Left lung (tissue), 10 donors: ENCODE results near the gene IGFBP5. TPM values are rescaled to one million over a fixed set of nuclear protein-coding genes. Genes with fewer than 3 reads are reported as not detected.

ENCODE experiments used
- ATAC-seq: fragments of 200-7000 bp; cut with Tn5 transposase; one replicate; pipeline ENCODE4 v1.9.1; 2020; ENCODE audit warnings: moderate library complexity
- DNase-seq, 4 donors: peaks; one replicate each; pipeline ENCODE4 v3.0.0-alpha.2; 2013 to 2020
- H3K27ac ChIP-seq, 2 donors: fragments of 200-600 bp; sonication (generic) in 1 of 2; one replicate each; pipeline versions ENCODE4 v1.5.0 to v1.8.0; 2020 to 2021
- H3K27me3 ChIP-seq, 2 donors: fragments of 200-600 bp; sonication (generic) in 1 of 2; one replicate each; pipeline versions ENCODE4 v1.5.0 to v1.8.0; 2020 to 2021
- H3K36me3 ChIP-seq, 2 donors: fragments of 200-600 bp; sonication (generic) in 1 of 2; one replicate each; pipeline versions ENCODE4 v1.5.0 to v1.8.0; 2020 to 2021
- H3K4me1 ChIP-seq, 2 donors: fragments of 200-600 bp; one replicate each; pipeline ENCODE4 v1.8.0; 2021
- H3K4me3 ChIP-seq, 2 donors: fragments of 200-600 bp; sonication (generic) in 1 of 2; one replicate each; pipeline versions ENCODE4 v1.5.0 to v1.8.0; 2020 to 2021; ENCODE audit warnings: mild to moderate bottlenecking in 1 of 2
- H3K9me3 ChIP-seq, 2 donors: fragments of 200-600 bp; sonication (generic) in 1 of 2; one replicate each; pipeline versions ENCODE4 v1.5.0 to v1.8.0; 2020 to 2021
- CTCF ChIP-seq, 2 donors: fragments of 200-600 bp; sonication (generic) in 1 of 2; IDR thresholded peaks; one replicate each; pipeline versions ENCODE4 v1.5.0 to v1.8.0; 2021; ENCODE audit warnings: antibody characterized with exemption in 2 of 2
- intact Hi-C, 2 donors: fragments of 100-400 bp; cut with DNase I; formaldehyde crosslinking; loops; one replicate each; pipeline versions ENCODE4 v1.11.2 to v1.14.2; 2022
- polyA plus RNA-seq, 6 donors: library from polyadenylated mRNA; unstranded; fragments of 120-200 nt; gene quantifications; one replicate each; pipeline ENCODE4 v1.2.1, GENCODE V29; 2013; ENCODE audit not compliant: insufficient read length in 6 of 6
- total RNA-seq, 2 donors: library from RNA; stranded (reverse); fragmentation: NEBNext Ultra II Directional; extraction: Animal tissue kit (Norgen Biotek cat#: 25700); gene quantifications; one replicate each; pipeline ENCODE4 v1.2.1, GENCODE V29; 2021
- donor health status: DM: no; HTN: yes; CAD: no.
- donor health status: DM: no; HTN: no; CAD: no.

The IGFBP5 gene
- total and polyA plus RNA-seq, 8 donors = 89.4 to 149 (median 121) TPM

- intact Hi-C loops = no loop called here
- H3K27ac ChIP-seq = no peak overlapping the region
These were observed 4.8 kb upstream of the IGFBP5 start for GRCh38 chr2:216700088-216700567.

GRCh38 chr2:216698895-216699294, 3.5 kb upstream of the IGFBP5 start:
- Histone ChIP-seq H3K9me3 (no peaks in the 10 kb centered on the region), H3K4me3 (no peak overlapping the region), H3K27ac (no peak overlapping the region), H3K36me3 (no peaks in the 10 kb centered on the region), H3K4me1 (peaks cover 10 to 15% of the 10 kb centered on the region in 2 donors), H3K27me3 (peaks cover 14 to 56% of the 10 kb centered on the region in 2 donors)
- DNase-seq (peak in 1 of 4 donors; percentile 73), ATAC-seq (peak; percentile 72)
- peak; percentile 36 to 38 for TF ChIP-seq CTCF (IDR thresholded peaks at IDR 0.05)
- intact Hi-C loops = loop anchor here in 1 of 2 donors (5.0 to 10.0 kb wide), 3 partner anchors 466 to 1016 kb away; no protein-coding TSS in a partner anchor

More at GRCh38 chr2:216700088-216700567, 4.8 kb upstream of the IGFBP5 start:
- Histone ChIP-seq H3K36me3 (no peaks in the 10 kb centered on the region), H3K9me3 (no peaks in the 10 kb centered on the region), H3K4me3 (no peak overlapping the region), H3K4me1 (peaks cover 0 to 3% of the 10 kb centered on the region in 2 donors), H3K27me3 (peaks cover 2 to 44% of the 10 kb centered on the region in 2 donors)
- TF ChIP-seq CTCF (IDR thresholded peaks at IDR 0.05) = no peak
- ATAC-seq = no peak
- no peak for DNase-seq

- Histone ChIP-seq H3K27ac (no peak overlapping the region), H3K9me3 (no peaks in the 10 kb centered on the region), H3K4me3 (no peak overlapping the region), H3K27me3 (peaks cover 14 to 62% of the 10 kb centered on the region in 2 donors), H3K36me3 (no peaks in the 10 kb centered on the region), H3K4me1 (peaks cover 10 to 21% of the 10 kb centered on the region in 2 donors)
- TF ChIP-seq CTCF (IDR thresholded peaks at IDR 0.05) = no peak
- intact Hi-C loops = loop anchor here in 1 of 2 donors (5.0 to 10.0 kb wide), 3 partner anchors 467 to 1017 kb away; no protein-coding TSS in a partner anchor
- ATAC-seq = no peak
- DNase-seq = no peak
These were observed 2.9 kb upstream of the IGFBP5 start for GRCh38 chr2:216698293-216698692.

- no peaks in the 10 kb centered on the region for H3K36me3 ChIP-seq
- intact Hi-C loops = loop anchor here in 1 of 2 donors (5.0 to 10.0 kb wide), 3 partner anchors 468 to 1018 kb away; no protein-coding TSS in a partner anchor
- peaks cover 14 to 76% of the 10 kb centered on the region in 2 donors for H3K27me3 ChIP-seq
- peak in 1 of 2 donors; percentile 36 for TF ChIP-seq CTCF (IDR thresholded peaks at IDR 0.05)
- ATAC-seq (no peak), DNase-seq (peak in 1 of 4 donors; percentile 43)
- no peak overlapping the region for H3K4me3 ChIP-seq
- H3K9me3 ChIP-seq = no peaks in the 10 kb centered on the region
- peaks cover 10 to 32% of the 10 kb centered on the region in 2 donors for H3K4me1 ChIP-seq
- no peak overlapping the region for H3K27ac ChIP-seq
These were observed 1.6 kb upstream of the IGFBP5 start for GRCh38 chr2:216696751-216697560.

GRCh38 chr2:216696321-216696720, 972 bp upstream of the IGFBP5 start:
- Histone ChIP-seq H3K27ac (no peak overlapping the region), H3K36me3 (no peaks in the 10 kb centered on the region), H3K27me3 (peaks cover 14 to 81% of the 10 kb centered on the region in 2 donors), H3K4me3 (no peak overlapping the region), H3K9me3 (no peaks in the 10 kb centered on the region), H3K4me1 (peaks cover 10 to 36% of the 10 kb centered on the region in 2 donors)
- DNase-seq (no peak), ATAC-seq (no peak)
- no peak for TF ChIP-seq CTCF (IDR thresholded peaks at IDR 0.05)
- intact Hi-C loops = loop anchor here in 1 of 2 donors (5.0 to 10.0 kb wide), 3 partner anchors 468 to 1018 kb away; no protein-coding TSS in a partner anchor
